GM19025 (cell line): ENCODE data around the gene NPL.

Experiments used
- ATAC-seq: cut with Tn5 transposase; IDR thresholded peaks from one replicate; pipeline ENCODE4 v1.9.1; 2021; ENCODE audit warnings: mild to moderate bottlenecking, low read depth, moderate library complexity; ENCODE audit not compliant: unreplicated experiment

Gene NPL

GRCh38 chr1:182777386-182777785 lies 12.2 kb upstream of the NPL start:
- ATAC-seq, result no peak

- ATAC-seq, result no peak
Observed at GRCh38 chr1:182778862-182779261, 10.7 kb upstream of the NPL start.

GRCh38 chr1:182779530-182779929 lies 10.0 kb upstream of the NPL start:
- no peak for ATAC-seq

GRCh38 chr1:182781841-182782586 lies 7.6 kb upstream of the NPL start:
- no peak for ATAC-seq

- ATAC-seq, result no peak
Observed at GRCh38 chr1:182782587-182782913, 7.0 kb upstream of the NPL start.

GRCh38 chr1:182783068-182783467 lies 6.5 kb upstream of the NPL start:
- no peak for ATAC-seq

GRCh38 chr1:182784556-182785171 lies 4.9 kb upstream of the NPL start:
- ATAC-seq, result no peak

- ATAC-seq, result no peak
Observed at GRCh38 chr1:182785181-182785580, 4.4 kb upstream of the NPL start.

- no peak for ATAC-seq
Observed at GRCh38 chr1:182786223-182786994, 3.2 kb upstream of the NPL start.

- no peak for ATAC-seq
Observed at GRCh38 chr1:182786995-182787324, 2.6 kb upstream of the NPL start.

GRCh38 chr1:182791281-182792179 lies 2.0 kb downstream of the NPL start:
- no peak for ATAC-seq

GRCh38 chr1:182794091-182794490 lies 4.5 kb downstream of the NPL start:
- no peak for ATAC-seq

- no peak for ATAC-seq
Observed at GRCh38 chr1:182794676-182795201, 5.2 kb downstream of the NPL start.

- no peak for ATAC-seq
Observed at GRCh38 chr1:182795563-182796228, 6.1 kb downstream of the NPL start.

- no peak for ATAC-seq
Observed at GRCh38 chr1:182802006-182802803, 12.6 kb downstream of the NPL start.

- ATAC-seq, result no peak
Observed at GRCh38 chr1:182803846-182804245, 14.3 kb downstream of the NPL start.

- ATAC-seq, result no peak
Observed at GRCh38 chr1:182806015-182806678, 16.6 kb downstream of the NPL start.

- ATAC-seq, result no peak
Observed at GRCh38 chr1:182807907-182808306, 18.3 kb downstream of the NPL start.
